ENCODE results near the gene SLC25A1. TPM values are rescaled to one million over a fixed set of nuclear protein-coding genes. Genes with fewer than 3 reads are reported as not detected.

SLC25A1 gene
- total RNA-seq, 1 donor from 2014 or later = 63.0 TPM

DNA sequence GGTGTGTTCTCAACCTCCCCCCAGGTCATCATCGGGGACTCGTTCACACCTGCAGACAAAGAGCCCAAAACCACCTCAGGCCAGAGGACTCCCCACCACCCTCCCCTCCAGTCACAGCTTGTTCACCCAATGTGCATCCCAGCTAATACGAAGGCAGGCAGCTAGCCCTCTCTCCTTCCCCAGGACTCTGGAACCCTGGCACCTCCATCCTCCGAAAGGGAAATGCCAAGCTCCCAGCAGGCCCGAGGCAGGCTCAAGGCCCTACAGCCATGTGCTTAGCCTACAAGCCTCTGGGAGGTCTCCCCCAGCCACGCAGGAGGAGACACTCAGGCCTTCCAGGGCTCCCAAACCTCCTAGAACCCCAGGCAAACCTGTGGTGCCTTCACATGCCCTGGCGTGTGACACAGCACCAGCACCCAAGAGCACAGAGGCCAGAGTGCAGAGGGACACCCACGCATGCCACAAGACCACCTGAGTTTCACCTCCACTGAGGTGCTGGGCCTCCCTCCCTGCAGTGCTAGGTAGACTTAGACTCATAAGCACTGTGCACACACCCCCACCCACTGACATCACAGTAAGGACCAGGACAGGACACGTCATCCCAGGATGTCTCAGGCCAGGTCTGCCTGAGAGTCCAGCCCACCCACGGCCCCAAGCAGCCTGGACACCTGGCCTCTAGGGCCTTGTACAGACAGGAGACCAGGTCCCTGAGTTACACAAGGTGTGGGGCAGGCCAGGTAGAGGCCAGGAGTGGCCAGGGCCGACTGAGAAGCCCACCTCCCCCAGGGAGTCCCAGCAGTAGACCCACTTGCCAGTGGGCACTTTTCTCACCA lies 40.9 kb downstream of the SLC25A1 start:
- Histone ChIP-seq H3K27me3 (no peaks in the 10 kb centered on the region), H3K4me1 (no peaks in the 10 kb centered on the region), H3K4me3 (no peak overlapping the region), H3K9me3 (no peaks in the 10 kb centered on the region), H3K27ac (no peak overlapping the region), H3K36me3 (peaks cover 99% of the 10 kb centered on the region)
- intact Hi-C loops (cut with DNase I) = no loop called here
- DNase-seq (no peak), ATAC-seq (no peak)
- TF ChIP-seq, protein P1, sequence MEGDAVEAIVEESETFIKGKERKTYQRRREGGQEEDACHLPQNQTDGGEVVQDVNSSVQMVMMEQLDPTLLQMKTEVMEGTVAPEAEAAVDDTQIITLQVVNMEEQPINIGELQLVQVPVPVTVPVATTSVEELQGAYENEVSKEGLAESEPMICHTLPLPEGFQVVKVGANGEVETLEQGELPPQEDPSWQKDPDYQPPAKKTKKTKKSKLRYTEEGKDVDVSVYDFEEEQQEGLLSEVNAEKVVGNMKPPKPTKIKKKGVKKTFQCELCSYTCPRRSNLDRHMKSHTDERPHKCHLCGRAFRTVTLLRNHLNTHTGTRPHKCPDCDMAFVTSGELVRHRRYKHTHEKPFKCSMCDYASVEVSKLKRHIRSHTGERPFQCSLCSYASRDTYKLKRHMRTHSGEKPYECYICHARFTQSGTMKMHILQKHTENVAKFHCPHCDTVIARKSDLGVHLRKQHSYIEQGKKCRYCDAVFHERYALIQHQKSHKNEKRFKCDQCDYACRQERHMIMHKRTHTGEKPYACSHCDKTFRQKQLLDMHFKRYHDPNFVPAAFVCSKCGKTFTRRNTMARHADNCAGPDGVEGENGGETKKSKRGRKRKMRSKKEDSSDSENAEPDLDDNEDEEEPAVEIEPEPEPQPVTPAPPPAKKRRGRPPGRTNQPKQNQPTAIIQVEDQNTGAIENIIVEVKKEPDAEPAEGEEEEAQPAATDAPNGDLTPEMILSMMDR (IDR thresholded peaks at IDR 0.05) = no peak

DNA sequence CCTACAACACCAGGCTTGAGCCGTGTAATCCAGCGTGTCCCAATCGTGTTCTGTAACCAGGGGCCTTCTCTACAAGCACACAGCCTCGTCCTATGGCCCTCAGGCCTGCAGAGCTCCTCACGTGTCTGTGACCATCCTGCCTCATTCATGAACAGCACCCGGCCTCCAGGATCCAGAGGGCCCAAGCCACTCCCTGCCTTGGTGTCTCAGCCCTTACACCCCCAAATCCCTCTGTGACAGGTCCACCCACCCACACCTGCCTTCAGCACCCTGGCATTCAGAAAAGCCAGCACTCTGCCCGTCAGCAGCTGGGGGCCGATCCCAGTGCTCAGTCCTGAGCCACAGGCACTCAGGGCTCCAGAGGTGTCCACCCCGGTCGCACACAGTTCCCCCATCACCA lies 41.6 kb downstream of the SLC25A1 start:
- TF ChIP-seq, protein P1 (IDR thresholded peaks at IDR 0.05) = no peak
- Histone ChIP-seq H3K27me3 (no peaks in the 10 kb centered on the region), H3K9me3 (no peaks in the 10 kb centered on the region), H3K36me3 (peaks cover 94% of the 10 kb centered on the region), H3K27ac (no peak overlapping the region), H3K4me3 (no peak overlapping the region), H3K4me1 (no peaks in the 10 kb centered on the region)
- DNase-seq (no peak), ATAC-seq (no peak)
- intact Hi-C loops (cut with DNase I) = no loop called here

DNA sequence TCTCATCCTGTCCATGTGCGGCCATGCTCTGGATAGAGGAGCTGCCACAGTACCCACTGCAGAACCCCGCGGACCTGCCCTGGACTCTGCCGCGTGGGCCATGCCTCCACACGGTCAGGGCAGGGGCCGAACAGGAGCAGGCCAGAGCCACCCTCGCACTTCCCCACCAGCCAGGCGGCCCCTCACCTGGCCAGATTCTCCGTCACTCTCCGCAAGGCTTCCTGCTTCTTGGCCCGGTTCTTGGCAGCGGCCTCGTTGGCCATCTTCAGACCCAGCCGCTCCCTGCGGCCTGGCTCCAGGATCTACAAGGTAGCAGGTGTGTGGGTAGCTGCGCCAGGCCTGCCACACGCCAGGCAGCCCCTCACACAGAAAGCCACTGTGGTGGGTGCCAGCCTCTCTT lies 43.7 kb downstream of the SLC25A1 start:
- H3K4me3 ChIP-seq = no peak overlapping the region
- DNase-seq (no peak), ATAC-seq (no peak)
- intact Hi-C loops (cut with DNase I) = no loop called here
- peaks cover 73% of the 10 kb centered on the region for H3K36me3 ChIP-seq
- H3K9me3 ChIP-seq = no peaks in the 10 kb centered on the region
- H3K4me1 ChIP-seq = no peaks in the 10 kb centered on the region
- TF ChIP-seq, protein P1 (IDR thresholded peaks at IDR 0.05) = no peak
- no peaks in the 10 kb centered on the region for H3K27me3 ChIP-seq
- no peak overlapping the region for H3K27ac ChIP-seq

DNA sequence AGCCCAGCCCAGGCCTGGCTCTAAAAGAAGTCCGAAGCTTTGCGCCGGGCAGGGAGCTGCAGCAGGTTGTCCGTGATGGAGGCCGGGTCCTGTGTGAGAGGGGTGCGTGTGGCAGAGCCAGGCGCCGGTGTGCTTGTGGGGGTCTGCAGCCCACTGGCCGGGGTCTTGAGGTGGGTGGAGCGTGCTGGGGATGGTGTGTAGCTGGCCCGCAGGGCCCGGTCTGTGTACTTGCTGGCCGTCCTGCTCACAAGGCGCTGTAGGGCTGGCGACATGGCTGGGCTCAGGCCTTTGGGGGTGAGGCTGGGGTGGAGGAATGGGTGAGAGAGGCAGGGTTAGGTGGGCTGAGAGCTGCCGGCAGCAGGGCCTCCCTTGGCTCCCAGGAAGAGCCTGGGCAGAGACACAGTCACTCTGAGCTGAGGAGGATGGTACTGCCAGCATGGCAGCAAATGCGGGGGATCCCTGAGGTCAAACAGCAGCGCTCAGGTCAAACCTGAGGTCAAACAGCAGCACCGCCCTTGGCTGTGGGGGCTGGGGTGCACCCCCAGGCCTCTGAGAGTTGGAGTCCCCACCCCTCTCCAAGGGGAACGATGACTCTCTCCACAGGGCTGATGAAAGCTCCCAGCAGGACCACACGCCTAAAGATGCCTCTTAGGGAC lies 44.2 kb downstream of the SLC25A1 start:
- DNase-seq (no peak), ATAC-seq (no peak)
- intact Hi-C loops (cut with DNase I) = no loop called here
- TF ChIP-seq, protein P1 (IDR thresholded peaks at IDR 0.05) = no peak
- Histone ChIP-seq H3K9me3 (no peaks in the 10 kb centered on the region), H3K27me3 (no peaks in the 10 kb centered on the region), H3K36me3 (peaks cover 67% of the 10 kb centered on the region), H3K4me3 (no peak overlapping the region), H3K27ac (no peak overlapping the region), H3K4me1 (no peaks in the 10 kb centered on the region)

DNA sequence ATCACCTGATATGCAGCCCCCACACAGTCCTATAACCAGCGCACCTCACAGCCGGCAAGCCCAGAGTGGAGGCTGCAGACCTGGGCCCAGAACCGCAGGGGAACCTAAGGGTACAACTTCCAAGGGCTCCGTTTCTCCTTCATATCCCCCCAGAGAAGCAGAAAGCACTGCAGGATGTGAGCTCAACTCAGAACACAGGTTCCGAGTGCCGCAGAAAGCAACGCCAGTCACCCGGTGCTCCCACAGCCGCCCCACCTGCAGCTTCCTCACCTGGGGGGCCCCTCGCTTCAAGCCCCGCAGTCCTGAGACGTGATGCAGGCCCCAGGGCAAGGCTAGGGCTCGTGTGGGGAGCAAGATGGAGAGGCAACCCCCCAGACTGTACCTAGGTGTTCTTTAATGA lies 45.0 kb downstream of the SLC25A1 start:
- ATAC-seq (no peak), DNase-seq (no peak)
- H3K36me3 ChIP-seq = peaks cover 60% of the 10 kb centered on the region
- TF ChIP-seq, protein P1 (IDR thresholded peaks at IDR 0.05) = no peak
- intact Hi-C loops (cut with DNase I) = no loop called here
- no peaks in the 10 kb centered on the region for H3K9me3 ChIP-seq
- H3K4me1 ChIP-seq = no peaks in the 10 kb centered on the region
- H3K4me3 ChIP-seq = no peak overlapping the region
- no peaks in the 10 kb centered on the region for H3K27me3 ChIP-seq
- no peak overlapping the region for H3K27ac ChIP-seq
